A673 (cell line): ENCODE data around the gene TBC1D22A. TPM values are rescaled to one million over a fixed set of nuclear protein-coding genes. Genes with fewer than 3 reads are reported as not detected.

Experiments
- BruUV-seq: library from RNA; stranded (reverse); fragments of 400-500 nt; replicated peaks from 2 replicates; lab custom pipeline; 2021; lab: Mats Ljungman, UMichigan
- CTCF ChIA-PET: fragments of 300-600 bp; sonication (Branson Sonifier 250); formaldehyde crosslinking; loops from one replicate; lab custom pipeline; 2022; ENCODE audit warnings: antibody characterized with exemption; lab: Charles Lee
- POLR2A ChIA-PET: fragments of 300-600 bp; sonication (Branson Sonifier 250); formaldehyde crosslinking; loops from one replicate; lab custom pipeline; 2022; ENCODE audit warnings: antibody characterized with exemption; ENCODE audit not compliant: low non-redundant PET; lab: Charles Lee
- DNase-seq: peaks from one replicate; pipeline ENCODE4 v3.0.0-alpha.2; 2015; ENCODE audit warnings: low spot score
- H3K27ac ChIP-seq: fragments of 200-600 bp; sonication (generic); 2 replicates; pipeline ENCODE4 v1.5.1; 2016; ENCODE audit warnings: mixed run types, low read depth, mild to moderate bottlenecking, mixed read lengths, antibody characterized with exemption, low read length; ENCODE audit not compliant: poor library complexity, severe bottlenecking
- H3K27me3 ChIP-seq: fragments of 200-600 bp; sonication (generic); replicated peaks from 2 replicates; pipeline ENCODE4 v1.6.1; 2017; ENCODE audit warnings: mixed run types, low read depth, mild to moderate bottlenecking, mixed read lengths, antibody characterized with exemption, low read length; ENCODE audit not compliant: insufficient read depth, poor library complexity
- H3K36me3 ChIP-seq: fragments of 200-600 bp; sonication (generic); 2 replicates; pipeline ENCODE4 v1.6.1; 2016; ENCODE audit warnings: mixed run types, mild to moderate bottlenecking, mixed read lengths, antibody characterized with exemption, low read length; ENCODE audit not compliant: insufficient read depth, poor library complexity, severe bottlenecking
- H3K4me1 ChIP-seq: fragments of 200-600 bp; sonication (generic); 2 replicates; pipeline ENCODE4 v1.6.1; 2017; ENCODE audit warnings: mixed run types, mild to moderate bottlenecking, mixed read lengths, antibody characterized with exemption, low read length; ENCODE audit not compliant: insufficient read depth, poor library complexity, severe bottlenecking
- H3K4me3 ChIP-seq: fragments of 200-600 bp; sonication (generic); 2 replicates; pipeline ENCODE4 v1.5.1; 2016; ENCODE audit warnings: low read depth, mixed run types, mild to moderate bottlenecking, mixed read lengths, low read length; ENCODE audit not compliant: poor library complexity, severe bottlenecking
- H3K9me3 ChIP-seq: fragments of 200-600 bp; sonication (generic); 2 replicates; pipeline ENCODE4 v1.6.1; 2016; ENCODE audit warnings: mixed run types, low read depth, mild to moderate bottlenecking, mixed read lengths, antibody characterized with exemption, low read length; ENCODE audit not compliant: poor library complexity, severe bottlenecking
- EZH2 ChIP-seq: fragments of 200-600 bp; sonication (generic); IDR thresholded peaks from 2 replicates; pipeline ENCODE4 v1.6.1; 2017; ENCODE audit warnings: borderline replicate concordance, low read depth, mild to moderate bottlenecking, mixed read lengths, antibody characterized with exemption, low read length; ENCODE audit not compliant: poor library complexity, severe bottlenecking
- intact Hi-C: fragments of 100-400 bp; cut with micrococcal nuclease; formaldehyde crosslinking; loops from one replicate; pipeline ENCODE4 v1.10.0; 2022; ENCODE audit not compliant: unreplicated experiment
- total RNA-seq: library from RNA; stranded (reverse); gene quantifications from 2 replicates; pipeline ENCODE4 v1.2.3, GENCODE V29; 2021
- TF ChIP-seq, protein P1 (sequence below): fragments of 300-800, 200-600 bp; sonication (generic); conservative IDR thresholded peaks from 2 replicates; pipeline ENCODE4 v1.5.1; 2017; ENCODE audit warnings: low read depth, mild to moderate bottlenecking, antibody characterized with exemption, low read length, moderate library complexity, mixed read lengths

The TBC1D22A gene
- total RNA-seq, 1 experiment from 2014 or later = 22.5 TPM

DNA sequence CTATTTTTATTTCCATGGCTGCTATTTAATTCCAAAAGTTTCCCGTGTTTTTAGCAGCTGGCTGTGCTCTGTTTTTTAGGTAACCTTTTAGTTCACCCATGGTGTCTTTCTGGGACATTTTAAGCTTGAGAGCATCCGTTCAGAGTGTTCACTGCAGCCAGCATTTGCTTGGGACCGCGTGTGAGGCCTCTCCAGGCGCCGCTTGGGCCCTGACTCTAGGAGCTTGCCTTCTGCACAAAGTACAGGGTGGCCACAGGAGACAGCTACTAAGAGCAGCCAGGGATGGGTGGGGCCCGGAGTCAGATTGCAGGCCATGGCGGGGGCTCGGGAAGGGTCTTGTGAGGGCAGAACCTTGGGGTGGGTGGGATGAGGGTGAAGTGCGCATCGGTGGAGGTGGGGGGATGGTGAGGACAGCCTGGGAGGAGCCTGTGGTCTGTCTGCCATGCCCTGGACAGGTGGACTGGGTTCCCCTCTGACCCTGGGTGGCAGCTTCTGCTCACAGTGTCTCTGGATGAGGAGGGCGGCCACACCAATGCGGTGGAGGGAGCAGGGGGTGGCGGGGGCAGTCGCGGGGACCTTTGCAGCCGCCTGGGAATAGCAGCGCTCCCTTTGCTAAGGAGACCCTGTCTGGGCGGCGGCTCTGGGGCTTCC lies 288.1 kb downstream of the TBC1D22A start:
- ChIA-PET CTCF (no interaction called here), POLR2A (interaction anchor here (0.7 kb wide), 1 partner anchor 48 kb away, joined by 20 read pairs; no protein-coding TSS in a partner anchor)
- no peaks in the 10 kb centered on the region for H3K36me3 ChIP-seq
- H3K27me3 ChIP-seq = no peaks in the 10 kb centered on the region
- H3K4me1 ChIP-seq = no peaks in the 10 kb centered on the region
- H3K9me3 ChIP-seq = no peaks in the 10 kb centered on the region
- intact Hi-C loops = no loop called here
- DNase-seq = no peak
- no peak overlapping the region for H3K4me3 ChIP-seq
- H3K27ac ChIP-seq = no peak overlapping the region
- BruUV-seq = no TSS peak
- TF ChIP-seq EZH2 = no peak
- TF ChIP-seq, protein P1, sequence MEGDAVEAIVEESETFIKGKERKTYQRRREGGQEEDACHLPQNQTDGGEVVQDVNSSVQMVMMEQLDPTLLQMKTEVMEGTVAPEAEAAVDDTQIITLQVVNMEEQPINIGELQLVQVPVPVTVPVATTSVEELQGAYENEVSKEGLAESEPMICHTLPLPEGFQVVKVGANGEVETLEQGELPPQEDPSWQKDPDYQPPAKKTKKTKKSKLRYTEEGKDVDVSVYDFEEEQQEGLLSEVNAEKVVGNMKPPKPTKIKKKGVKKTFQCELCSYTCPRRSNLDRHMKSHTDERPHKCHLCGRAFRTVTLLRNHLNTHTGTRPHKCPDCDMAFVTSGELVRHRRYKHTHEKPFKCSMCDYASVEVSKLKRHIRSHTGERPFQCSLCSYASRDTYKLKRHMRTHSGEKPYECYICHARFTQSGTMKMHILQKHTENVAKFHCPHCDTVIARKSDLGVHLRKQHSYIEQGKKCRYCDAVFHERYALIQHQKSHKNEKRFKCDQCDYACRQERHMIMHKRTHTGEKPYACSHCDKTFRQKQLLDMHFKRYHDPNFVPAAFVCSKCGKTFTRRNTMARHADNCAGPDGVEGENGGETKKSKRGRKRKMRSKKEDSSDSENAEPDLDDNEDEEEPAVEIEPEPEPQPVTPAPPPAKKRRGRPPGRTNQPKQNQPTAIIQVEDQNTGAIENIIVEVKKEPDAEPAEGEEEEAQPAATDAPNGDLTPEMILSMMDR = no peak

DNA sequence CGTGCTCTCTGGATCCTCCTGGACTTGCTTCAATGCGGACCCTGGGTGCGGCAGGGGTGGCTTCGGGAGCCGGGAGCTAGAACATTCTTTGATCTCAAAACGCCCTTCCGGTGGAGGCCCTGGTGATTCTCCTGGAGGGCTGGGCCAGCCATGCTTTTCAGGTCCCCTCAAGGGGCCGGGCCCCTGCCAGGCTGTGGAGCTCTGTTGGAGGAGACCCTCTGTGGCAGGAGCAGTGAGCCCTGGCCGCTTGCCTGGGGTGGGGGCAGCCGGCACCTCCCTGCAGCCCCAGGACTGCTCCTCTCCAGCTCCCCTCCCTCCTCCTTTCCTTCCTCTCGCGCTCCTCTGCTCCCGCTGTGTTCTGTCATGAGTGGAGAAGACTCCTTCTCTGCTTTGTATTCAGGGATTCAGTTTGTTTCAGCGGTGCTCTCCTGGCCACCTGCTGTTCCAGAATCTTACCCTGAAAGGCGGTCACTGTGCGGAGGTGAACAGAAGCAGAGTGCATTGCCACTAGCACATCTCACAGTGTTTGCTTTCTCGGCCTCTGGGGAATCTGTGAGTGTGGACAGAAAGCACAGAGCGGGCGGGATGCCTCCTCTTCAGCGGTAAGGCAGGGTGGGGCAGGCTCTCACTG lies 289.1 kb downstream of the TBC1D22A start:
- Histone ChIP-seq H3K27me3 (no peaks in the 10 kb centered on the region), H3K4me3 (no peak overlapping the region), H3K9me3 (no peaks in the 10 kb centered on the region), H3K36me3 (no peaks in the 10 kb centered on the region), H3K27ac (no peak overlapping the region), H3K4me1 (no peaks in the 10 kb centered on the region)
- ChIA-PET CTCF (no interaction called here), POLR2A (no interaction called here)
- TF ChIP-seq, protein P1 = no peak
- TF ChIP-seq EZH2 = no peak
- intact Hi-C loops = no loop called here
- no peak for DNase-seq
- BruUV-seq = no TSS peak

DNA sequence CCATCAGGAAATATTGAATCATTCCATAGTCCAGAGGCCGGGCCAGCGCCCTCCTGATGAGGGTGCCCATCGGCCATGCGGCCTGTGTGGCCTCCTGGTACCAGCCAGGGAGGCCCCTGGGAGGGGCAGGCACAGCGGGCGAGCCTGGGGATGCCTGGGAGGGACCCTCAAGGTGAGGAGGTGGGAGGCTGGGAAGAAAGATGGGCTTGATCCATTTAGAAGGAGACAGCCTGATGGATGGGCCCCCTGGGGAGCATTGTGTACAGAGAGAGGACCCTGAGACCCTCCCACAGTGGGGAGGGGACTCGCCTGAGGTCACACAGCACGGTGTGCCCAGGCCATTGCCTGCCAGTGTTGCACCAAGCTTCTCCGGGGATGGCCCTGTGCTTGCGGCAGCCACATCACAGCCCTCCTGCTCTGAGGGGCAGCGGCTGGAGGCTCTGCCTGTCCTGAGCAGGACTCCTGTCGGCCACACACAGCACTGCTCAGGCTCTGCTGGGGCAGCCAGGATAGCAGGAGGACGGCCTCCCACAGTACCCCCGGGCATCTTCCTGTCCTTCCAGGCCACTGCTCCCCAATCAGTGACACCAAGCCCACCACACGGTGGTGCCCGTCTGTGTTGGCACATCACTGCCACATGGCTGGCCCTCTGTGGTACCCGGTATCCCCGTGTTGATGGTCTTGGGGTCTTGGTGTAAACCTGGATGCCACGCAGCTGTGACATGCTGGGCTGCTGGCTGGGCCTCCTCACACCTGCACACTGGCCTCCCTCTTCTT lies 290.0 kb downstream of the TBC1D22A start:
- BruUV-seq = no TSS peak
- H3K4me3 ChIP-seq = no peak overlapping the region
- no peaks in the 10 kb centered on the region for H3K36me3 ChIP-seq
- intact Hi-C loops = no loop called here
- POLR2A ChIA-PET = no interaction called here
- H3K9me3 ChIP-seq = no peaks in the 10 kb centered on the region
- CTCF ChIA-PET = no interaction called here
- no peaks in the 10 kb centered on the region for H3K27me3 ChIP-seq
- H3K4me1 ChIP-seq = no peaks in the 10 kb centered on the region
- no peak overlapping the region for H3K27ac ChIP-seq
- no peak for TF ChIP-seq EZH2
- TF ChIP-seq, protein P1 = no peak
- DNase-seq = no peak
